ENCODE data around the gene VASP. TPM values are rescaled to one million over a fixed set of nuclear protein-coding genes. Genes with fewer than 3 reads are reported as not detected.

Gene VASP
- total and polyA plus RNA-seq, 2 of the 13 experiments (the other 11 are each of a cell fraction or from before 2014, with no cell fraction given), result 41.8 to 67.1 TPM

- peak; percentile 29; the same call in 1 of the 2 replicates for TF ChIP-seq ZNF687 (CRISPR knock-in tag; IDR thresholded peaks at IDR 0.05)
- TF ChIP-seq THAP11 (CRISPR knock-in tag; IDR thresholded peaks at IDR 0.05), result peak; percentile 87
- 0 out of 2 replicates have a peak, but pooled peaks have one; percentile 37 for TF ChIP-seq BCL6 (CRISPR knock-in tag; IDR thresholded peaks at IDR 0.05)
- 0 out of 2 replicates have a peak, but pooled peaks have one; percentile 30 for TF ChIP-seq BHLHE40 (IDR thresholded peaks at IDR 0.05; ENCODE audit: low read length)
- peak; percentile 95 for TF ChIP-seq RXRA (CRISPR knock-in tag; IDR thresholded peaks at IDR 0.05)
- no peak for TF ChIP-seq ELF4 (CRISPR knock-in tag; IDR thresholded peaks at IDR 0.05; ENCODE audit: borderline replicate concordance)
- TF ChIP-seq HCFC1 (IDR thresholded peaks at IDR 0.05; ENCODE audit: low read depth, low read length), result 0 out of 2 replicates have a peak, but pooled peaks have one; percentile 19
- TF ChIP-seq HDAC1 (CRISPR knock-in tag; IDR thresholded peaks at IDR 0.05), result no peak
- no peak for TF ChIP-seq DNMT3B (CRISPR knock-in tag; conservative IDR thresholded peaks at IDR 0.05)
- peak; percentile 78 for TF ChIP-seq XRCC5 (optimal IDR thresholded peaks at IDR 0.05; ENCODE audit: low read length)
- no peak for TF ChIP-seq ZBTB21 (CRISPR knock-in tag; IDR thresholded peaks at IDR 0.05)
- TF ChIP-seq HOXA3 (CRISPR knock-in tag; IDR thresholded peaks at IDR 0.05), result 0 out of 2 replicates have a peak, but pooled peaks have one; percentile 36
- TF ChIP-seq TEAD3 (CRISPR knock-in tag; optimal IDR thresholded peaks at IDR 0.05; ENCODE audit: borderline replicate concordance), result no peak
- 0 out of 2 replicates have a peak, but pooled peaks have one; percentile 36 for TF ChIP-seq ZNF580 (CRISPR knock-in tag; IDR thresholded peaks at IDR 0.05; ENCODE audit: borderline replicate concordance, low read depth)
- no peak for TF ChIP-seq ZBTB39 (CRISPR knock-in tag; IDR thresholded peaks at IDR 0.05)
- no peak for TF ChIP-seq NR2F6 (IDR thresholded peaks at IDR 0.05)
- TF ChIP-seq NR2F6 (CRISPR knock-in tag; IDR thresholded peaks at IDR 0.05), result peak; percentile 58; the same call in 1 of the 2 replicates
- TF ChIP-seq SALL1 (CRISPR knock-in tag; IDR thresholded peaks at IDR 0.05), result peak; percentile 39; the same call in 1 of the 2 replicates
- no peak for TF ChIP-seq ZKSCAN1 (IDR thresholded peaks at IDR 0.05; ENCODE audit: low read length)
- TF ChIP-seq ZNF235 (CRISPR knock-in tag; IDR thresholded peaks at IDR 0.05; ENCODE audit: borderline replicate concordance), result no peak
- 0 out of 2 replicates have a peak, but pooled peaks have one; percentile 24 for TF ChIP-seq ZNF713 (CRISPR knock-in tag; IDR thresholded peaks at IDR 0.05)
- TF ChIP-seq ZNF773 (CRISPR knock-in tag; IDR thresholded peaks at IDR 0.05; ENCODE audit: borderline replicate concordance), result no peak
- TF ChIP-seq BATF2 (CRISPR knock-in tag; IDR thresholded peaks at IDR 0.05), result no peak
- 0 out of 2 replicates have a peak, but pooled peaks have one; percentile 22 for TF ChIP-seq ERF (CRISPR knock-in tag; IDR thresholded peaks at IDR 0.05)
Observed at GRCh38 chr19:45569619-45570421, 62.5 kb downstream of the VASP start (continued).
